HG02943 (cell line): ENCODE results near the gene USP24.
"Not testable (repeated sequence)": the region's sequence is repeated elsewhere in the genome, so short reads cannot be mapped to it uniquely, and the experiment has no call there.

ENCODE experiments used
- ATAC-seq: cut with Tn5 transposase; IDR thresholded peaks from one replicate; pipeline ENCODE4 v1.9.1; 2021; ENCODE audit warnings: mild to moderate bottlenecking, low read depth, moderate library complexity; ENCODE audit not compliant: unreplicated experiment

The USP24 gene

GRCh38 chr1:55230659-55231058, 15.5 kb upstream of the USP24 start:
- ATAC-seq, result no peak

- ATAC-seq, result not testable (repeated sequence)
Observed at GRCh38 chr1:55229726-55230125, 14.6 kb upstream of the USP24 start.

GRCh38 chr1:55225228-55225627, 10.1 kb upstream of the USP24 start:
- no peak for ATAC-seq

GRCh38 chr1:55224729-55225128, 9.6 kb upstream of the USP24 start:
- no peak for ATAC-seq

GRCh38 chr1:55222152-55222551, 7.0 kb upstream of the USP24 start:
- ATAC-seq, result no peak

- ATAC-seq, result no peak
Observed at GRCh38 chr1:55217226-55217986, 2.2 kb upstream of the USP24 start.

GRCh38 chr1:55216096-55216495, 932 bp upstream of the USP24 start:
- no peak for ATAC-seq

- ATAC-seq, result peak; percentile 2
Observed at GRCh38 chr1:55214934-55215193, 300 bp downstream of the USP24 start.

- ATAC-seq, result peak; percentile 0
Observed at GRCh38 chr1:55214212-55214933, 791 bp downstream of the USP24 start.

GRCh38 chr1:55213885-55214211, 1.3 kb downstream of the USP24 start:
- ATAC-seq, result no peak

GRCh38 chr1:55213151-55213884, 1.8 kb downstream of the USP24 start:
- ATAC-seq, result no peak

- no peak for ATAC-seq
Observed at GRCh38 chr1:55212349-55213150, 2.6 kb downstream of the USP24 start.

GRCh38 chr1:55211863-55212262, 3.3 kb downstream of the USP24 start:
- no peak for ATAC-seq

GRCh38 chr1:55210990-55211801, 4.0 kb downstream of the USP24 start:
- no peak for ATAC-seq

- ATAC-seq, result no peak
Observed at GRCh38 chr1:55209247-55209646, 5.9 kb downstream of the USP24 start.

- ATAC-seq, result no peak
Observed at GRCh38 chr1:55206210-55206609, 9.0 kb downstream of the USP24 start.

- peak; percentile 66 for ATAC-seq
Observed at GRCh38 chr1:55204997-55205396, 10.2 kb downstream of the USP24 start.

- no peak for ATAC-seq
Observed at GRCh38 chr1:55203064-55203463, 12.1 kb downstream of the USP24 start.

- ATAC-seq, result no peak
Observed at GRCh38 chr1:55200667-55201066, 14.5 kb downstream of the USP24 start.

- ATAC-seq, result not testable (repeated sequence)
Observed at GRCh38 chr1:55199735-55200134, 15.4 kb downstream of the USP24 start.
